GM20000 (cell line): ENCODE measurements around the gene DLG2.

Experiments
- DNase-seq: peaks from one replicate; pipeline ENCODE4 v3.0.0; 2012; ENCODE audit warnings: low spot score
- CTCF ChIP-seq: IDR thresholded peaks from 2 replicates; pipeline ENCODE4 v1.5.1; 2012; ENCODE audit warnings: mild to moderate bottlenecking, control low read depth; ENCODE audit errors: extremely low read depth, missing control alignments

Gene DLG2

GRCh38 chr11:84140386-84141169 is 1486.6 kb downstream of the DLG2 start:
- DNase-seq, result no peak
- no peak for TF ChIP-seq CTCF

GRCh38 chr11:84137960-84138359 is 1489.2 kb downstream of the DLG2 start:
- no peak for TF ChIP-seq CTCF
- no peak for DNase-seq

DNA sequence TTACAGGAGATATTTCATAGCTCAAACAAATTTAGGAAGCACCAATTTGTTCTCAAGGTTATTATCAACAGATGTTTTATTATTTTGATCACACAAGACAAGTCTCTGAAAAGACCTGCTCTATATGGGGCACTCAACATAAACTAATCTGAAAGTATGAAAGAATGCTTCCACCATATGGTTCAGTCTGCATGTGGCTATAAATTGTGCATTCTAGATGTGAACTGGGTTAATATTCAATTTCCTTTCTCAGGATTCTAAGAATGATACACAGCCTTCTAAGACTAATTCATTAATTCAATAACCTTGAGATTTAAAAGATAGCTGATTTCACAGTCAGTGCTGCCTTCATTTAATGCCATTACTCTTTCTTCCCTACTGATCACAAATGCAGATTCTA is 1489.6 kb downstream of the DLG2 start:
- no peak for DNase-seq
- TF ChIP-seq CTCF, result no peak

GRCh38 chr11:84136926-84137325 is 1490.2 kb downstream of the DLG2 start:
- TF ChIP-seq CTCF, result no peak
- no peak for DNase-seq

DNA sequence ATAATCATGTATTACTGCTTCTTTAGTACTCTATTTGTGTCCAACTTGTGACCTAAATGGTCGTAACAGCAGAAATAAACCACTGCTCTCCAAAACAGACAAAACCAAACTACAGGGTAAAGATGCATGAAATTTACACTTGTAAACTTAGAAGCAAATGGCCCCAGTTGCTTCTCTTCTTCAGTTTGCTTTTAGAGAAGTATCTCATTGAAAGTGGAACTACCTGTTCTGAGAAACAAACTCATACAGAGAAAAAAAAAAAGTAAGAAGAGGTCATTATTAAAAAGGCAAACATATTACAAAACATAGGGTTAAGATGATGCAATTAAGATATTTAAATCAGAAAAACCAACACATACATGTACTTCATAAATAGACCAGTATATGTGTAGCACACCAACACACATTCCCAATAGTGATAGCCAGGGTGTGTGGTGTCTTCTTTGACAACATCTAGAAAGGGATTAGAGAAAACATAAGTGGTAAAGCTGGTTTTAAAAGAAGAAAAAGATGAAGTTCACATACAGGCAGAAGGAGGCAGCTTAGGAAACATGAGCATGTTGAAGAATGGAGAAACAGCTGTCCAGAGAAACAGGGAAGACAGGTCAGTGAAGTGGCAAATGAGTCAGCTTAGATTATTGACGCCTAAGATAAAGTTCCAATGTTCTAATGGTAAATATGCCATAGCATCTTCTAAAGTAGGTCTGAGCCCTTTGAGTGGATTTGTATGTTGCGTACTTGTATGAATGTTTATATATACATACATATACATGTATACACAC is 1496.3 kb downstream of the DLG2 start:
- DNase-seq, result no peak
- no peak for TF ChIP-seq CTCF

- DNase-seq, result no peak
- TF ChIP-seq CTCF, result no peak
These were observed 1497.1 kb downstream of the DLG2 start for GRCh38 chr11:84129961-84130576.

- no peak for TF ChIP-seq CTCF
- no peak for DNase-seq
These were observed 1498.3 kb downstream of the DLG2 start for GRCh38 chr11:84128840-84129239.
